HepG2 (cell line): Measurements from ENCODE around the gene FOXS1. TPM values are rescaled to one million over a fixed set of nuclear protein-coding genes. Genes with fewer than 3 reads are reported as not detected.

Experiments
- ARNT2 ChIP-seq: sonication (generic); formaldehyde crosslinking; IDR thresholded peaks from 2 replicates; pipeline ENCODE4 v1.8.0; 2022; ENCODE audit warnings: mild to moderate bottlenecking, low read depth, missing genetic modification reagents, moderate library complexity
- GLI4 ChIP-seq: sonication (generic); formaldehyde crosslinking; IDR thresholded peaks from 2 replicates; pipeline ENCODE4 v1.5.1; 2020; ENCODE audit warnings: missing genetic modification reagents, mild to moderate bottlenecking, moderate library complexity, borderline replicate concordance
- KDM5B ChIP-seq: sonication (generic); formaldehyde crosslinking; IDR thresholded peaks from 2 replicates; pipeline ENCODE4 v1.4.0; 2020; ENCODE audit warnings: missing genetic modification reagents, mild to moderate bottlenecking, borderline replicate concordance
- MATR3 ChIP-seq: sonication (generic); formaldehyde crosslinking; IDR thresholded peaks from 2 replicates; pipeline ENCODE4 v1.4.0; 2020; ENCODE audit warnings: missing genetic modification reagents
- MYNN ChIP-seq: sonication (generic); formaldehyde crosslinking; IDR thresholded peaks from 2 replicates; pipeline ENCODE4 v1.4.0; 2020; ENCODE audit warnings: mild to moderate bottlenecking, low read depth, missing genetic modification reagents
- POLR2AphosphoS5 ChIP-seq: IDR thresholded peaks from 2 replicates; pipeline ENCODE4 v1.6.1; 2012; ENCODE audit warnings: low read depth, low read length
- RAD21 ChIP-seq: fragments of 450-650 bp; formaldehyde crosslinking; IDR thresholded peaks from 2 replicates; pipeline ENCODE4 v1.5.0; 2020; ENCODE audit warnings: mild to moderate bottlenecking
- RBFOX2 ChIP-seq: fragments of 200-400 bp; formaldehyde crosslinking; IDR thresholded peaks from 2 replicates; pipeline ENCODE4 v1.6.1; 2017; ENCODE audit warnings: low read depth, mild to moderate bottlenecking, low read length
- REPIN1 ChIP-seq: sonication (generic); formaldehyde crosslinking; IDR thresholded peaks from 2 replicates; pipeline ENCODE4 v1.8.0; 2022; ENCODE audit warnings: missing genetic modification reagents, low read depth, mild to moderate bottlenecking, borderline replicate concordance
- TERF1 ChIP-seq: sonication (generic); formaldehyde crosslinking; IDR thresholded peaks from 2 replicates; pipeline ENCODE4 v1.8.0; 2022; ENCODE audit warnings: mild to moderate bottlenecking, missing genetic modification reagents, moderate library complexity
- ZFP90 ChIP-seq: sonication (generic); formaldehyde crosslinking; IDR thresholded peaks from 2 replicates; pipeline ENCODE4 v1.8.0; 2022; ENCODE audit warnings: missing genetic modification reagents, mild to moderate bottlenecking, inconsistent platforms, borderline replicate concordance
- ZNF513 ChIP-seq: sonication (generic); formaldehyde crosslinking; conservative IDR thresholded peaks from 2 replicates; pipeline ENCODE4 v1.5.0; 2020; ENCODE audit warnings: missing genetic modification reagents
- ZNF574 ChIP-seq: sonication (generic); formaldehyde crosslinking; IDR thresholded peaks from 2 replicates; pipeline ENCODE4 v1.4.0; 2020; ENCODE audit warnings: missing genetic modification reagents
- ZNF687 ChIP-seq: sonication (generic); formaldehyde crosslinking; IDR thresholded peaks from 2 replicates; pipeline ENCODE4 v1.5.1; 2020; ENCODE audit warnings: mild to moderate bottlenecking, missing genetic modification reagents, moderate library complexity
- polyA plus RNA-seq, 8 experiments: library from polyadenylated mRNA; depleted of rRNA in 3 of 8; stranded (reverse) in 7 of 8; unstranded in 1 of 8; fragments of >200 nt; fragmentation: Illumina TruSeq in 4 of 8; extraction: Trizol in 4 of 8; gene quantifications; 2 replicates each; pipeline versions ENCODE4 v1.2.1 to v1.2.3, GENCODE V29; 2011 to 2016; ENCODE audit warnings: low read depth in 4 of 8, missing spikeins in 1 of 8, mixed read lengths in 1 of 8; ENCODE audit not compliant: insufficient read depth in 1 of 8
- total RNA-seq, 5 experiments: library from RNA; depleted of rRNA; stranded (reverse); fragments of >200 nt; fragmentation: Illumina TruSeq; extraction: Trizol; gene quantifications; 2 replicates each; pipeline ENCODE4 v1.2.3, GENCODE V29; 2016; ENCODE audit warnings: low read depth in 1 of 5
- TF ChIP-seq, protein P1 (sequence below): sonication (generic); formaldehyde crosslinking; IDR thresholded peaks from 2 replicates; pipeline ENCODE4 v1.8.0; 2022; ENCODE audit warnings: mild to moderate bottlenecking, missing genetic modification reagents
- TF ChIP-seq, protein P2 (sequence below): sonication (generic); formaldehyde crosslinking; IDR thresholded peaks from 2 replicates; pipeline ENCODE4 v1.4.0; 2020; ENCODE audit warnings: mild to moderate bottlenecking, missing genetic modification reagents

The FOXS1 gene
- total and polyA plus RNA-seq, 2 of the 13 experiments (the other 11 are each of a cell fraction or from before 2014, with no cell fraction given): not detected

GRCh38 chr20:31861385-31862156, 16.2 kb upstream of the FOXS1 start (continued):
- peak; percentile 82 for TF ChIP-seq ZNF687
- TF ChIP-seq ZNF513 (CRISPR knock-in tag): no peak
- peak; percentile 82 for TF ChIP-seq ARNT2 (CRISPR knock-in tag)
- no peak for TF ChIP-seq GLI4
- TF ChIP-seq TERF1 (CRISPR knock-in tag): no peak
- TF ChIP-seq ZNF574 (CRISPR knock-in tag): peak; percentile 48
- TF ChIP-seq KDM5B: peak; percentile 78; the same call in 1 of the 2 replicates
- TF ChIP-seq REPIN1 (CRISPR knock-in tag): 0 out of 2 replicates have a peak, but pooled peaks have one; percentile 2
- no peak for TF ChIP-seq MATR3
- TF ChIP-seq, protein P1, sequence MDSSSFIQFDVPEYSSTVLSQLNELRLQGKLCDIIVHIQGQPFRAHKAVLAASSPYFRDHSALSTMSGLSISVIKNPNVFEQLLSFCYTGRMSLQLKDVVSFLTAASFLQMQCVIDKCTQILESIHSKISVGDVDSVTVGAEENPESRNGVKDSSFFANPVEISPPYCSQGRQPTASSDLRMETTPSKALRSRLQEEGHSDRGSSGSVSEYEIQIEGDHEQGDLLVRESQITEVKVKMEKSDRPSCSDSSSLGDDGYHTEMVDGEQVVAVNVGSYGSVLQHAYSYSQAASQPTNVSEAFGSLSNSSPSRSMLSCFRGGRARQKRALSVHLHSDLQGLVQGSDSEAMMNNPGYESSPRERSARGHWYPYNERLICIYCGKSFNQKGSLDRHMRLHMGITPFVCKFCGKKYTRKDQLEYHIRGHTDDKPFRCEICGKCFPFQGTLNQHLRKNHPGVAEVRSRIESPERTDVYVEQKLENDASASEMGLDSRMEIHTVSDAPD (CRISPR knock-in tag): no peak
- peak; percentile 46; the same call in 1 of the 2 replicates for TF ChIP-seq RAD21 (CRISPR knock-in tag)
- no peak for TF ChIP-seq ZFP90 (CRISPR knock-in tag)
- peak; percentile 61; the same call in 1 of the 2 replicates for TF ChIP-seq MYNN (CRISPR knock-in tag)
- TF ChIP-seq, protein P2, sequence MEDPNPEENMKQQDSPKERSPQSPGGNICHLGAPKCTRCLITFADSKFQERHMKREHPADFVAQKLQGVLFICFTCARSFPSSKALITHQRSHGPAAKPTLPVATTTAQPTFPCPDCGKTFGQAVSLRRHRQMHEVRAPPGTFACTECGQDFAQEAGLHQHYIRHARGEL (CRISPR knock-in tag): peak; percentile 79
- no peak for TF ChIP-seq POLR2AphosphoS5
- TF ChIP-seq RBFOX2: 0 out of 2 replicates have a peak, but pooled peaks have one; percentile 44
